Hematopoietic multipotent progenitor cell treated with erythropoietin and hydrocortisone succinate and interleukin-3 and kit ligand, for 8 days (in vitro differentiated cells): Measurements from ENCODE around the gene PCDHA12.
"Not testable (repeated sequence)": the region's sequence is repeated elsewhere in the genome, so short reads cannot be mapped to it uniquely, and the experiment has no call there.

Experiments
- DNase-seq: peaks from one replicate; pipeline ENCODE4 v3.0.0-alpha.2; 2015

Gene PCDHA12

GRCh38 chr5:140862441-140863295 lies 12.4 kb upstream of the PCDHA12 start:
- no peak for DNase-seq

- no peak for DNase-seq
Observed at GRCh38 chr5:140868721-140869554, 6.2 kb upstream of the PCDHA12 start, which contains the start of gene PCDHA11. Gene PCDHA11 (plus strand): TSS chr5:140868957. CDS start chr5:140869104, 147 bp downstream.

GRCh38 chr5:140869555-140869886 lies 5.6 kb upstream of the PCDHA12 start:
- no peak for DNase-seq

- DNase-seq, result no peak
Observed at GRCh38 chr5:140870221-140871201, 4.6 kb upstream of the PCDHA12 start.

GRCh38 chr5:140876541-140877261 lies 1.6 kb downstream of the PCDHA12 start:
- DNase-seq, result not testable (repeated sequence)

- no peak for DNase-seq
Observed at GRCh38 chr5:140877262-140877581, 2.1 kb downstream of the PCDHA12 start.

- no peak for DNase-seq
Observed at GRCh38 chr5:140881889-140882590, 6.9 kb downstream of the PCDHA12 start, which contains the start of gene PCDHA13. Gene PCDHA13 (plus strand): TSS chr5:140882124. CDS start chr5:140882269, 145 bp downstream.

- no peak for DNase-seq
Observed at GRCh38 chr5:140882591-140882899, 7.4 kb downstream of the PCDHA12 start.

- no peak for DNase-seq
Observed at GRCh38 chr5:140883373-140883772, 8.3 kb downstream of the PCDHA12 start.

- DNase-seq, result no peak
Observed at GRCh38 chr5:140883927-140884697, 9.0 kb downstream of the PCDHA12 start.

- DNase-seq, result no peak
Observed at GRCh38 chr5:140916325-140916724, 41.2 kb downstream of the PCDHA12 start.

GRCh38 chr5:140923601-140924000 lies 48.5 kb downstream of the PCDHA12 start:
- DNase-seq, result no peak

GRCh38 chr5:140925806-140926442 lies 50.8 kb downstream of the PCDHA12 start, which contains the start of gene PCDHAC1:
Gene PCDHAC1 (plus strand): TSS chr5:140926299. CDS start chr5:140926893, 594 bp downstream.
- DNase-seq, result no peak

- DNase-seq, result peak; percentile 1
Observed at GRCh38 chr5:140926443-140927227, 51.5 kb downstream of the PCDHA12 start.

GRCh38 chr5:140927228-140927573 lies 52.1 kb downstream of the PCDHA12 start:
- no peak for DNase-seq
